Stimulated activated CD4-positive, alpha-beta T cell treated with anti-CD3 and anti-CD28 coated beads, Interleukin-15, amount 100 ng/mL, for 48 hours (primary cell): ENCODE data around the gene PARD3.

Experiments
- DNase-seq, 2 donors: peaks; one replicate each; pipeline ENCODE4 v3.0.0-alpha.2; 2020; ENCODE audit warnings: low read depth in 2 of 2

Gene PARD3

GRCh38 chr10:34343764-34344163 lies 471.3 kb downstream of the PARD3 start:
- DNase-seq: no peak

DNA sequence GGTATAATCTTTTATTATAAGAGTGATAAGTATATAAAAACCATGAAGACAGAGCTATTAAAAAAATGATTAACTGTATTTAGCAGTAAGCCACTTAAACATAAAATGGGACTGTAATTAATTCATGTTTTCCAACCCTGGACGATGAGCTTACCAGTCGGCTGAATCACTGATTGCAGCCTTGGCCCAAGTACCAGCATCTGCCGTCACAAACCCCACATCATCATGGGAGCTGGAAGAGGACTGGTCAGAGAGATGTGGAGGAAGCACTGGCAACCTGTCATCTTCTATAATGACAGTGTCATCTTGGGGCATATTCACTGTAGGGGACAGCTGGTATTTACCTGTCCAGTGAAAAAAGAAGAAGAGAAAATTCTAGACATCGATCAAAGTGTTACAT lies 473.6 kb downstream of the PARD3 start:
- no peak for DNase-seq

GRCh38 chr10:34340934-34341333 lies 474.2 kb downstream of the PARD3 start:
- DNase-seq: no peak

GRCh38 chr10:34339816-34340553 lies 475.1 kb downstream of the PARD3 start:
- no peak for DNase-seq

- DNase-seq: no peak
Measured at GRCh38 chr10:34337917-34338316, 477.2 kb downstream of the PARD3 start.

DNA sequence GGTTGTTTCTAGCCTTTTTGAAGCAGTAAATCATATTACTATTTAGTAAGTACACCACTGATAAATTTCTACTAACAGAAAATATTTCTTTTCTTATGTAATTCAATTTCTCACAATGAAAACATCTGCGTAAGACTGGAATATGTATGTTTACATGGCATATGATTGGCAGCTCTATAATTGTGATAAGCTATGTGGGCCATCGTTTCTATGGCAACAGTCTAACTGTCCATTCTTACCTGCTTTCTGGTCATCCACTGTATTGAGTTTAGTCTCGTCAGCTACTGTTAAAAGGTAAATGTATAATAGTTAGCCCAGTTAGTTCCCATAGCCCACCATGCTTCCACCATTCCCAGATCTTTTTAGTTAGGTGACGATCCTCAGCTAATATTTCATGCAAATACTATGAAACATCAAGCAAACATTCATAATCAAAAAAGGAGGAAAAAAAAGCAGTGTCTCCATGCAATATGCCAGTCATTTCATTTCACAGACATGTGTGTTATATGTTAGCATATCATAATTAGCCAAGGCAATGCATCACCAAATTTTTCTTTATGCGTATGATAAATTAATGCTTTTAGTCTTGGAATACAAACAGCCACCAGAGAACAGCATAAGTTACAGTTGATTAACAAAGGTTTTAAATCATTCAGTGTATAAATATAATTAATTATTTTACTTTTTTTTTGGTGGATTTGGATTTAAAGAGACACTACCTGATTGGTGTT lies 479.0 kb downstream of the PARD3 start:
- DNase-seq: no peak

DNA sequence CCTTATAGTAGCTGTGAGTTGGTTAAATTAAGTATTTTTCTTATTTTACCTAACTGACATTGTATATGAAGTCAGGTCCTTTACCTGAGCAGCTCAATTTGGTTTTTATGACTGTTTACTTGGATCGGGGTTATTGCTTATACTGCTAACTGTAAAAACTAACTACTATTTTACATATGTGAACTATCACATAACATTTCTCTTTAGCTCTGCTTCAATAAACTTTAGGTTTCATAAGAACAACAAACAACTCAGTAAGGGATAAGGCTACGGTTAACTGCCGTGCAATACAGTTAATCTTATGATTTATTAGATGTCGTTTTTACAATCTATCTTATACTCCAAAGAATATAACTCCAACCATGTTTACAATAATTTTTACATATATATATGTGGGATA lies 480.2 kb downstream of the PARD3 start:
- DNase-seq: no peak

- no peak for DNase-seq
Measured at GRCh38 chr10:34333513-34333912, 481.6 kb downstream of the PARD3 start.

DNA sequence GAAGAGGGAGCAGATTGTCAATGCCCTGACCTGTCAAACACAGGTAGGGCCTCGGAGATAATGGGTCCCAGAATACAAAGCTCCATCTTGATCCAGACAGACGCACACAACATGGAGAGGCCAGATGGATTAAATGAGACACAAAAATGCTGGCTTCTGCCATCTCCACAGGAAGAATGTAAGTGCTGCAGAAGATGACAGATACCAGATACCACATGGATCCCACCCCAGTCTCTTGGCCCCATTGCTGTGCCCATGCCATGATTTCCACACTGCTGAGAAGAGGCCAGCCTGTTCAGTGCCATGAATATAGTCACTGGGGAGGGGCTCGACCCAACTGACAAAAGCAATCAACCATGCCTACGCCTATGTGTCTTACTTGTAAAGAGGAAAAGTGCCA lies 487.9 kb downstream of the PARD3 start:
- no peak for DNase-seq

GRCh38 chr10:34323192-34323591 lies 491.9 kb downstream of the PARD3 start:
- no peak for DNase-seq

DNA sequence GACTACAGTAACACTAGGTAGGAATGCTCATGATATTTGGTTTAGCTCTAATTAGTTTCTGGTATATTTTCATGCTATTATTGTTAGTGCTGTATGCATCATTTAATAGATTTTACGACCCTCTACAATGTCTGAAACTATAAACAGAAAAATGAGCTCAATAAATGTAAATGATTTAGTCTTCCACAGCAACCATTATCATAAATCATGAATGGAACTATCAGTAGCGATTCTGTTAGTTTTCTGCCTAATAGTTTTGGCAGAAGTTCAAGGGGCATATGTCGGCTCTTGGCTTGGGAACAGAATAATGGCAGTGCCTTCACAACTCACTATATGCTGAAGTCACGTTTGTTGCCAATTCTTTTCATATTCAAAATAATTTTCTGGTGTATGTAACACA lies 494.8 kb downstream of the PARD3 start:
- DNase-seq: no peak

GRCh38 chr10:34319197-34319846 lies 495.8 kb downstream of the PARD3 start:
- DNase-seq: no peak

- no peak for DNase-seq
Measured at GRCh38 chr10:34316154-34316553, 498.9 kb downstream of the PARD3 start.

DNA sequence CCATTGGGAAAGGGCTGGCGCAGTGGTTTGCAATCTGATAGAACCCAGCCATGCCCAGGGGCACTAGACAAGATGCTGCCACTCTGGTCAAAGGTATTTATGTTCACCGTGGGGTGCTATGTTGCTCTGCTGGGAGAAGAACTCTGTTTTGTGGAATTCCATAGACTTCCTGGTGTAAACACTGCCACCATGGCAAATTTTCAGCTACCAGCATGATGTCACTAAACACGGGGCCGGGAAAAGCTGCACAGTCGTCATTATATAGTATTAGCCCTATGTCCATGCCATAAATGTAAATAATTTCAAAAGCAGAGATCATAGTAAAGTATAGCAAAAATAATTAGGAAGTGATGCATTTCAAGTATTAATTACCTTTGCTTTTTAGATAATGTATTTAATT lies 500.6 kb downstream of the PARD3 start:
- DNase-seq: no peak

DNA sequence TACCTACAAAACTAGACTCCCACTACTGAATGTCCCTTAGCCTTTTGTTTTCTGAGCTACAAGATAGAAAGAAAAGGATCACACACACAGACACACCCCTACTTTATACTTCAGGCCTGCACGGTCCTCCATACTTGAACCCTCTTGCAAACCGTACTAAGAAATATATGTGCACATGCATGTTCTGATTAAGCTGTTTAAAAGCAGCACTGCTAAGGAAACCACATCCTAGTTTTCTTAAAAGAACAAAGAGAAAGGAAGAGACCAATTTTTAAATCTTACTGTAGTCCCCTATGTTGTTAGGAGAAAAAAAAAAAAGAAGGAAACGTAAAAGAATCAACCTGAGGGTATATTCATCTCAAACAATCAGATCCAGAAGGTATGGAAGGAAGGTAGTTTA lies 501.2 kb downstream of the PARD3 start:
- DNase-seq: no peak

DNA sequence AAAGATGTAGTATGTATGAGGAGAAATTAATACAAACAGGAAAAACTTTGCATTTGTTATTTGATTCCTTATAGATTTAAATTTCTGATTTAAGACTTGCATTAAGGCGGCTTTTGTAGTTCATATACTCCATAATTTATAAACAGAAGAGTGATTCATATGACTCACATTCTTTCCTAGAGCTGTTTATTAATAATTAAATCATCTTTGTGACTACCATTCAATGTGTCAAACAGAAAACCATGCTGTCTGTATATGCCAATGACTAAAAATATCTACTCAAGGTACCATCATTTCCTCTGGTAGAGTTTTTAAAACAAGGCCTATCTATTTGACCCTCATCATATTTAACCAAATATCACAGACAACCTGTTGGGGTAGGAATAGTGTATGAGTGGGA lies 501.7 kb downstream of the PARD3 start:
- no peak for DNase-seq

GRCh38 chr10:34311679-34312078 lies 503.4 kb downstream of the PARD3 start:
- no peak for DNase-seq

DNA sequence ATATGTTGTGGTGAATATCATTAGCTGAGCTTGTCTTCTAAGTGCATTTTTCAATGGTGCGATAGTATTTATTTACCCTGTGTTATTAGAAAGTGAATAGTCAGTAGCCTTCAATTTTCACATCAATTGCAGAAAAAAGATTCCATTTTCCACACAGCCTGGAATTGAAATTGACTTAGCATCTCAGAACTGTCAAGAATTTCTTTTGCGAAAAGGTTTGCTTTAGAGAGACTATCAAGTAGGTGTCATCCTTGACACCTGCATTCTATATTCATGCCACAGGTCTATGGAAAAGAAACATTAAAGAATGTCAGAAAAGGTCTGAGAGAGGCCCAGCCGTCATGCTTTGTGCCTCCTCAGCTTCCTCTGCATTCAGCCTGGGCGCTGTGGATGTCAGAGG lies 504.9 kb downstream of the PARD3 start:
- DNase-seq: no peak

- no peak for DNase-seq
Measured at GRCh38 chr10:34305189-34305588, 509.9 kb downstream of the PARD3 start.

- no peak for DNase-seq
Measured at GRCh38 chr10:34303022-34303421, 512.1 kb downstream of the PARD3 start.

- no peak for DNase-seq
Measured at GRCh38 chr10:34299105-34299611, 515.9 kb downstream of the PARD3 start.

DNA sequence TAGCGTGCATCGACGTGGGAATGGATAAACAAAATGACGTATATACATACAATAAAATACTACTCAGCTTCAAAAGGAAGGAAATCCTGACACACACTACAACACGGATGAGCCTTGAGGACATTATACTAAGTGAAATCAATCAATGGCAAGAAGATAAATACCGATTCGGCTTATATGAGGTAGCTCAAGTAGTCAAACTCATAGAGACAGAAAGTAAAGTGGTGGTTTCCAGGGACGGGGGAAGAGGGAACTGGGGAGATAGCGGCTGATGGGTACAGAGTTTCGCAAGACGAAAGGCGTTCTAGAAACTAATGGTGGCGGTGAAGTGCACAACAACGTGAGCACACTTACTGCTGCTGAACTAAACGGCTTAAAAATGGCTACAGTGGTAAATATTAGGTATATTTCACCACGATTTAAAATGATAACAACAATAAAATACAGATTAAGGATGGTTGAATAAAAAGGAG lies 516.7 kb downstream of the PARD3 start:
- no peak for DNase-seq
